C4-2B (cell line): ENCODE data around the gene SLC25A25.

Experiments
- CTCF ChIP-seq: fragments of 450-650 bp; conservative IDR thresholded peaks from 2 replicates; pipeline ENCODE4 v1.5.1; 2017; ENCODE audit warnings: mild to moderate bottlenecking
- ZFX ChIP-seq: fragments of 450-650 bp; IDR thresholded peaks from 2 replicates; pipeline ENCODE4 v1.6.1; 2017

GRCh38 chr9:128145951-128146351 lies 77.9 kb downstream of the SLC25A25 start:
- TF ChIP-seq CTCF = no peak
- TF ChIP-seq ZFX = no peak
